Activated CD4-positive, alpha-beta T cell treated with anti-CD3 and anti-CD28 coated beads for 1 hour (primary cell): ENCODE data around the gene TBX2.

Experiments
- DNase-seq: peaks from one replicate; pipeline ENCODE4 v3.0.0-alpha.2; 2020

Gene TBX2

DNA sequence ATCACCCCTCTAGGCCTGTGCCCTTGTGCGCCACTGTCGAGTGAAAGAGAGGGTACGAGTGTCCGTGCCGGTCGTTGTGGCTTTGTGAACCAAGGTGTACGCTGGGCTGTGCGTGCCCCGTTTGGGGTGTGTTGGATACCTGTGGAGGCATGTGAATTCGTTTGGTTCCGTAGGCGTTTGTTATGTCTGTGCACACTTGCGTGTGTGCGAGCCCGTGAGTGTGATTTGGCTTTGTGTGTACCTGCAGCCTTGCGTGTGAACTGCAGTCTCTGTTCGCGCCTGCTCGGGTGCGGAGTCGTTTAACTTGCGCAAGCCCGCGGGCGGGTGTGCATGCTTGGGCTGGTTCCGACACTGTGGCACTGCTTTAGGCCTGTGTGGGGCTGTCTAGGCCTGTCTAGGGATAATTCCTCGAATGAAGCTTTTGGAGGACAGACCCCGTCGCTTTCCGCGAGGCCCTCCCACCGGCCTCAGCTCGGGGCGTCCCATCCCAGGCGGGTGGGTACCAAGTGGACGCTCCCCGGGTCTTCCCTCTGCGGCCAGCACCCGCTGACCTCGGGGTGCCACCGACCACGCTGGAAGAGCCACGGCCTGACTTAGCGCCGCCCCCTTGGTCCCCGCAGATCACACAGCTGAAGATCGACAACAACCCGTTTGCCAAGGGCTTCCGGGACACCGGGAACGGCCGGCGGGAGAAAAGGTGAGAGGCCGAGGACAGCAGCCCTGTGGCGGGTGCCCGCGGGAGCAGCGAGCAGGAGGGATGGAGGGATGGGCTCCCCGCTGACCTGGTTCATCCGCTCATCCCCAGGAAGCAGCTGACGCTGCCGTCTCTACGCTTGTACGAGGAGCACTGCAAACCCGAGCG lies 4.4 kb downstream of the TBX2 start:
- no peak for DNase-seq

DNA sequence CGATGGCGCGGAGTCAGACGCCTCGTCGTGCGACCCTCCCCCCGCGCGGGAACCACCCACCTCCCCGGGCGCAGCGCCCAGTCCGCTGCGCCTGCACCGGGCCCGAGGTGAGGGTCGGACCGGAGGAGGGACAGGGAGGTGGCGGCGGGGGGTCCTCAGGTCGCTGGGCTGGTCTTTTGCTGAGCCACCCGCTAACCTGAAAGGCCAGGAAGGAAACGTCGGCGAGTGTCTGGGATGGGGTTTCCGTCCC lies 4.9 kb downstream of the TBX2 start:
- DNase-seq, result no peak

DNA sequence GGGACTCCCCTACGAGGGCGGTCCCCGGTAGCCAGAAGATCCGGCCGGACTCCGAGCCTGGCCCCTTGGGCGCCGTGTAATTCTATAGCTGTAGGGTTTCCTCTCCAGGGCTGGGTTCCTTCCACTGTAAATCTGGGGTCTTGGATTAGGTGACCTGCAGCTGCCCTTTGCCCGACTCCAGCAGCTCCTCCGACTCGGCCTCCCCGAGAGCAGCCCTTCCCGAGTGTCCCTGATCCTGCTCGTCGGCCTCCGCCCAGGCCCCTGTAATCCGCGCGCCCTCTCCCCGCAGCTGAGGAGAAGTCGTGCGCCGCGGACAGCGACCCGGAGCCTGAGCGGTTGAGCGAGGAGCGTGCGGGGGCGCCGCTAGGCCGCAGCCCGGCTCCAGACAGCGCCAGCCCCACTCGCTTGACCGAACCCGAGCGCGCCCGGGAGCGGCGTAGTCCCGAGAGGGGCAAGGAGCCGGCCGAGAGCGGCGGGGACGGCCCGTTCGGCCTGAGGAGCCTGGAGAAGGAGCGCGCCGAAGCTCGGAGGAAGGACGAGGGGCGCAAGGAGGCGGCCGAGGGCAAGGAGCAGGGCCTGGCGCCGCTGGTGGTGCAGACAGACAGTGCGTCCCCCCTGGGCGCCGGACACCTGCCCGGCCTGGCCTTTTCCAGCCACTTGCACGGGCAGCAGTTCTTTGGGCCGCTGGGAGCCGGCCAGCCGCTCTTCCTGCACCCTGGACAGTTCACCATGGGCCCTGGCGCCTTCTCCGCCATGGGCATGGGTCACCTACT lies 5.5 kb downstream of the TBX2 start:
- no peak for DNase-seq

DNA sequence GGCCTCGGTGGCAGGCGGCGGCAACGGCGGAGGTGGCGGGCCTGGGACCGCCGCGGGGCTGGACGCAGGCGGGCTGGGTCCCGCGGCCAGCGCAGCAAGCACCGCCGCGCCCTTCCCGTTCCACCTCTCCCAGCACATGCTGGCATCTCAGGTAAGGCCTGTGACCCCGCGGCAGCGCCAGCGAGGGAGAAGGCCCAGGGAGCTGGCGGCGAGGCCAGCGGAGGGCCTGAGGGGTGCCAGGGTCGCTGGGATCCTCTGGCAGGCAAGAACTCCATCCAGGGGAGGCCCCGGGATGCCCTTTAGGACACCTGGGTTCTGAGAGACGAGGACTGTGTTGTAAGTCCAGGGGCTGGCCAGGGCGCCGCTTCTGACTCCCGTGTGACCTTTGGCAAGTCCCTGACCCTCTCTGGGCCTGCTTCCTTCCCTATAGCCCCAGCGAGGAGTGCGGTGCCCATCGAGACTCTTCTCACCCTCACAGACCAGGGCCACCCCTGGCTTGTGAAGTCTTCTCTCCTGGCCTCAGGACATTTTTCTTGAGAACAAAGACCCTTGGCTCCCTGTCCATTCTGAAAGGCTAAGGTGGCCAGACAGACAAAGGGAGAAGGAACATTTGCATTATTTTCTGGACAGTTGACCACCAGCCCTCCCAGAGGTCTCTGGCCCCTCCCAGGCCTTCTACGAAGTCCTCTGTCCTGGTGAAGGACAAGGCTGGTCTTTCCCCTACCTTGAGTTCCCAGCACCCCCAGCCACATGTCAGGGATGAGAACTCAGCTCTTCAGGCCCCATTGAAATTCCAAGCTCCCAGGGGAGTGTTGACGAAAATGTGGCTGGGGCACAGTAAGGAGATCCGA lies 6.3 kb downstream of the TBX2 start:
- DNase-seq, result no peak

DNA sequence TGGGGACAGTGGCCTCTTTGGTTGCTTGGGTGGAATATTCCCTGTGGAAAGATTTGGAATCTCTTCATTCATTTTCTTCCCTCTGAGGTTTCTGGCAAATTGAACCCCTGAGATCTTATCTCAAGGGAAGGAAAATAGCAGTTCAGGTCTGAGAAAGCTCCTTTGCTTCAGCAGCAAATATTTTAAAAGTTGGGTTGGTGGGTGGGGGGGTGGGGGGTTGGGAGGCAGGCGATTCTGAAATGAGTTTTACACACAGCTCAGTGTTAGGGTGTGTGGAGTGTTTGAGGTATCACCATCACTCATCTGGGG lies 6.8 kb downstream of the TBX2 start:
- no peak for DNase-seq

DNA sequence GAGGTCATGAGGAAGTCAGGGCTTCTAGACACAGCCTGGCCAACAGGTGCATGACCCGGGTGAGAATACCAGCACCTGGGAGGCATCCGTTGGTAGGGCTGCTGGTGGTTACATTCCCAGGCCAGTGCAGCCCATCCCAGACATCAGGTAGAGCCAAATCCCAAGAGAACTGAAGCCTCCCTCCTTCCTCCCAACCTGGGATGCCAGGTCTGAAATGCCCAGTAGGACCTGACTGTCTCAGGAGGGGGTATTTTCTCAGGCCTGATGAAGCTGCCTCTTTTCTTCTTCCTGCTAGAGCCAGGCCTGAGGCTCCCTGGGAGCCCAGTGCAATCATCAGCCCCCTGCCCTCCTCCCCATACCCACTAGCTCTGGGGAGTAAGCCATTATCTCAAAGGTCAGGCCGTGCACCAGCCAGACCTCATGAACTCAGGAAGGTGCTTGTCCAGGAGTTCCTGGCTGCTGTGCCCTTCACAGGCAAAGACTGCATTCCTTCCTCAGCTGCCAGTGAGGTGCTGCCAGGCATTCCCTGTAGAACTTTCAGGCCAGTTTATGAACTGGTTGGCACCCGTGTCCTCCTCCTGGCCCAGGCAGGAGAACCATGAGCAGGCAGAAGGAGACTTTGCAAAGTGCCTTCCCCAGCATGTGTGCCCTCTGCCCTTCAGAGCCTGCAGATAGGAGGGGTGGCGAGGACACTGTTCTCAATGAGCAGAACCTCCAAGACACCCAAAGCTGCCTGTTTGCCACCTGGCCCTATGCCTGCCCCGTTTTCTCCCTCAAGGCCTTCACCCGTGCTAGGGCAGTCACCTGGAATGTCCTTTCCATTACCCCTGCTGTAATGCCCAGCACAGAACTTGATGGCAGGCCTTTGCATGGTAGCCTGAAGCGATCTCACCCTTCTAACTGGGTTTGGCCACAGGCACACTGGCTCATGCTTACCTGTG lies 7.6 kb downstream of the TBX2 start:
- DNase-seq, result no peak

DNA sequence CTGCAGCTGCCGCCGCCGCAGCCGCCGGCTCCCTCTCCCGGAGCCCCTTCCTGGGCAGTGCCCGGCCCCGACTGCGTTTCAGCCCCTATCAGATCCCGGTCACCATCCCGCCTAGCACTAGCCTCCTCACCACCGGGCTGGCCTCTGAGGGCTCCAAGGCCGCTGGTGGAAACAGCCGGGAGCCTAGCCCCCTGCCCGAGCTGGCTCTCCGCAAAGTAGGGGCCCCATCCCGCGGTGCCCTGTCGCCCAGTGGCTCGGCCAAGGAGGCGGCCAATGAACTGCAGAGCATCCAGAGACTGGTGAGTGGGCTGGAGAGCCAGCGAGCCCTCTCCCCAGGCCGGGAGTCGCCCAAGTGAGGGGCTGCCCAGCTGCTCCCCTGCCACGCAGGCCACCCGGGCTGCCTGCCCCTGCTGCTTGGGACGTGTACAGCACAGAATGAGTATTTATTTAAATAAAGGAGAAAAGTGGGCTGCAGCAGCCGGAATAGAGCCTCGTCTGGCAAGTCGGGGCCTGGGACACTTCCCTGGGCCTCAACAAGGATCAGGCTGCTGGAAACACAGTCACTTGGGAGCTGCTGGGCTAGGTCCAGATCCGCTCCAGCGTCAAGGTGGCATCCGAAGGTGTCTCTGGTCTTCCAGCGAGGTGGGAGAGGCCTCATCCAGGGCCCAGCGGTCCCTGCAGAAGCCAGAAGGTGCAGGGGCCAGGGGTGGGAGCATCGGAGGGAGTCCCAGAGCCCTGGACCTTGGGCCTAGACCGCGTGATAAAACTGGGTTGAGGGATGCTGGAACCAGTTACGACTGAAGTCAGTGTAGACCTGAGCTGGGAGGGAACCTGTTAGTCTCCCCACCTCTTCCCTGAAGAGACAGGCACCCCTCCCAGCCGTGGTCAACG lies 8.8 kb downstream of the TBX2 start:
- peak; percentile 7 for DNase-seq

DNA sequence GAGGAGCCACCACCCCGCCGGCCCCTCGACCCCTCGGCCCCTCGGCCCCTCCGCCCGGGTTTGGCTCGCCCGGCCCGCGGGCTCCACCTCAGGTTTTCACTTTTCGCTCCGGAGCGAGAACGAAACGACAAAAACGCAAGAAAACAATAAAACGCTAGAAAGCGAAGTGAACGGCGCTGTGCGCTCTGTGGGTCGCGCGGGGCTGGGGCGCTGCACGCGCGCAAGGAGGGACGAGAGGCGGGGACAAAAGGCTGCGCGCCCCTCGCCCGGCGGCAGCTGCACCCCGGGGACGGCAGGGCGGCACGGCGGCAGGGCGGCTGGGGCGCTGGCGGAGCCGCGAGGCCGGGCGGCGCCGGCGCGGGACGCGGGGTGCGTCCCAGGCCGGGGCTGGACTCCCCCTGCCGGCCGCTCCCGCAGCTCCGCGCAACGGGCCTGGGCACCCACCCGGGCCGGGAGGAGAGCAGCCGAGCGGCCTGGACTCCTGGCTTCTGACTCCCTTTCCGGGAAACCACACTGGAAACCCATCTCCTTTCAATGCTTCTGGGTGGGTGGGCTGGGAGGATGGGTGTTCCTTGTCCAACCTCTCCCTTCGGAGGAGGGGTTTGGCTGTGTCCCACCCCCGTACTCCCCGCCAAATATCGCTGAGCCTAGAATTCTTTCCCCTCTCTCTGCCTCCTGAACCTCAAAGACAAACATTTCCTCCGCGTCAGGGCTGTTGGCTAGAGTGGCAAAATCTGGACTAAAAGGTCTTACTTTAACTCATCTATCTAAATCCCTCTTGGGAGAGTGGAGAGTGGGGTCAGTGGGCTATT lies 9.9 kb downstream of the TBX2 start:
- peak; percentile 10 for DNase-seq

DNA sequence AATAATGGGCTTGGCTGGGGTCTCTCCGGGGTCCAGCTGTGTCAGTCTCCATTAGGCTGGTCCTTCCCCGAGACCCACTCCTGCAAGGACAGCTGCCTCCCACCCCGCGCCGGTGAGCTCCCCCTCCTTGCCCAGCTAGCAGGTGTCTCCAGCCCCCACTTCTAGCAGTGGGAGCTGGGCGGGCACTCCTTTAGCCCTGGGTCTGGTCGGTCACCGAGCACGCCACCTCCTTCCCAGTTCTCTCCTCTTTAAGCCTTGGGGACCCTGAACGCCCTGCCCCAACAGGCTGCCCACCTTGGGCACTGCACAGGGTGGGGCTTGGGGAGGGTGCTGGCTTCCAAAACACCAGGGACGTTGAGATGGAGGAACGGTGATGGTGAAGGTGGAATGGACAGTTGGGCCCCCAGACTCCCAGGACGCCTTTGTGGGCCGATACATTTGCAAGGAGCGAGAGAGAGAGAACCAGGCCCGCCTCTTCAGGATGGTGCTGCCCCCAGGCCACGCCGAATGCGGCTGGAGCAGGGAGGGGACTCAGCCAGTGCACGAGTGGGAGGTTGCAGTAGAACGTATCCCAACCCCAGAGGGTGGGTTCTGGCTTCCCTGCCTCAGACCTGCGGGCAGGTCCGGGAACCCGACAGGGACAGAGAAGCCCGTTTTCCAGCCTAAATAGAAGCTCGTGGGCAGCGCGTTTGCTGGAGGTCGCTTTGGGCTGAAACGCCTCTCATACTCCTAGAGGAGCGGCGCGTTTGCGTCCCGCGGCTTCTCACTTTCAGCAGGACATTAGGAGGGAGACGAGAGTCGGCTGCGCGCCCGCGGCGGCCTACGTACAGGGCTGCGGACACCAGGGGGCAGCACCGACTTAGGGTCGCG lies 10.7 kb downstream of the TBX2 start:
- DNase-seq, result peak; percentile 56

DNA sequence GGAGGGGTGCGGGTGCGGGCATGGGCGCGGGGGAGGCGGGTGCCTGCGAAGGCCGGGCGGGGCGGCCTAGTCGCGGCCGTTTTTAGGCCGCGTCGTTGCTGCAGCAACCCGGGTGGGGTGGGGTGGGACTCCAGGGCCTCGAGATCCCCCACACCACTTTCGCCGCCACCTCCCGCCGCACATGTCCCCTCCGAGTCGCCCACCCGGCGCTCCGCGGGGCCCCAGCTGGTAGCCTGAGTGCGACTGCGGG lies 11.3 kb downstream of the TBX2 start:
- no peak for DNase-seq

DNA sequence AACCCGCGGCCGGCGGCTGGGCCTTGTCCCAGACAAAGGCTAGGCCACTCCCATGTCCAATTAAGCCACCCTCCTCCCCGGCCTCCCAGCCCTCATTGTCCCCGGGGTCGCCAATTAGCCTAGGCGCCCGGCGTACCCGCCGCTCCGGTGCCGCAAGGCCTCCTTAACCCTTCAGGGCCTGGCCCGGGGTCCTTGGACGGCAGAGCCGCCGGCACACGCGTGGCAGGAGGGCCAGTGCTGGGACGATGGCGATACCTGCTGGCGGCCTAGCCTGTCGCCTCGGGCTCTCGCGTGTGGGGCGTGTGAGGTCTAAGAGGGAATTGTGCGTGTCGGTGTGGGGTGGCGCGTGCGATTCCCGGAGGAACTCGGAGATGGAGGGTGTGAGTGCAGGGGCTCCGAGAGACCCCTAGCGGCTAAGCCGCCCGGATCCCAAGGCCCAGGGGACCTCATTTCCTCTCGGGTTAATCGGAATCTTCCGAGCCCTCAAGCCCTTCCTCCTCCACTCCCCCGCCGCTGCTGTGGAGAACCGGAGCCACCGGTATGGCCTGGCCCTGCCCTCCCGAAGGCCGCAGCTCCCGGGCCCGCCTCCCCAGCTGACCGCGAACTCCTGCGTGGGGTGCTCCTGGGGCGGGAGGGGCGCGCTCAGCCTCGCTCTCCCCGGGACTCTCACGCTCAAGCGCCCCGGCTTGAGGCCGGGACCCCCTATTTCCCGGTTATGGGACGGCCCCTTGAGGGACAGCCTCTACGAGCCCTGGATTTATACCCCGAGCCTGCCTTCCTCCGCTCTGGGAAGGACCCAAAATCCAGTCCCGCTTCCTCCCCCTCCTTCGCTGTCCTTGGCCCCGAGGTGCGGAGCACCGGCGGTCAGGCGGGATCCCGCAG lies 11.9 kb downstream of the TBX2 start:
- DNase-seq, result peak; percentile 9

DNA sequence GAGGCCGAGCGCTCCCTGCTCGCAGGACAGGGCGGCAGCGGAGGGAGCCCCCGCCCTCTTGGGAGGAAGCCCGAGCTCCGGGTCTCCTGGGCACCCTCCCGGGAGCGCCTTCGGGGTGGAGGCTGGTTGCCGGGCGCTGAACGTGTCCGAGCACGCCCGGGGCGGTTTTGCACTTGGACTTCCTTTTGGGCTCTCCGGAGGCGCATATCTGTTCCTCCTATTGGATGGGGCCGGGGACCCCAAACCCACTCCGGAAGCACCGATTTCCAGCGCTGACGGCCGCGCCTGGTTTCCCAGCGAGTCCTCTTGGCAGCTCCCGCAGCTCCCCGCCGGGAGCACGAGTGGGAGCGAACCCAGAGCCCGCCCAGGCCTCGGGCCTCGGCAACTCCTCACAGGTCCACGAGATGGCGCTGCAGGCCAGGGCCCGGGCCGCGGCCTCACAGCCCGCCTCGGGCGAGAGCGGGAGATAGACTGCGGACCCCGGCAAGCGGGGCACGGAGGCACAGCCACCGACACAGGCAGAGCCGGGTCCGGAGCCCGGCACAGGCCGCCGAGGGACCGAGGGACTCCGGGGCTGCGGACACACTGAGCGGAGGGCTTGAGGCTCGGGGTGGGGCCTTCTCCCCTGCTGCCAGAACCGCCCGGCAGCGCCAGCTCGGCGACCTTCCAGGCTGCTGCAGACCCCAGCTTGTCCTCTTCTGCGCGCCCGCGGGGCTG lies 12.7 kb downstream of the TBX2 start:
- peak; percentile 69 for DNase-seq

DNA sequence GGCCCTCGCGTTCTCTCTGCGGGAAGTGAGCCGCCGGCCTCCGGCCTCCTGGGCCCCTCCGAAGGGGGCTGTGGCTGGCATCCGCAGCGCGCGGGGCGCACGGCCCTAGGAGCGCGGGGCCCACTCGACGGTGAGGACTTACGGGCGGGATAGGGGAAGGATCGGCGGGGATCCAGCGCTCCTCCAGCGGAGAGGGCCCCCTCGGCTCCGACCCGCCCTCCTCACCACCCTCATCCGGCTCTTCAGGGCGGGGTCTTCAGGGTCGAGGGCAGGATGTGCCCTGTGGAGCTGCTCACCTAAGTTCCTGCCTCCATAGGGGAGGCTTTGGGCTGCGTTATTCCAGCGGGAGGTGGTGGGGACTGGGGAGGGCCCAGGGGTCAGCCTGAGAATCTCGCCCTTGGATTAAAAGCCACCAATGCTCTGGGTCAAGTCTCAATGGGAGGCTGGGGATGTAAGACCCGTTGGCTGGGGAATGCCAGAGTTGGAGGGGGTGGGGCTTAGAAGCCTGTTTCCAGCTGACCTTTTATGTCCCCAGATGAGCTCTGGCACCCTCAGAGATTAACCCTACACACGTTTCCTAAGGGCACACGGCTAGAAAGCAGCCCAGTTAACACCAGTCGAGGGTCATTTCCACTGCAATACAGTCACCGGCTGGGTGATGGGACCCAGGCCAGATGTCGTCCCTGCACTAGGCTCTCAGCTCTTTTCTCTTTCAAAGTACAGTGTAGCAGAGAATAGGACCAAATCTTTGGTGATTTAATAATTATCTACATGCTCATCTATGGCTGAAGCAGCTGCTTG lies 13.4 kb downstream of the TBX2 start:
- DNase-seq, result no peak

DNA sequence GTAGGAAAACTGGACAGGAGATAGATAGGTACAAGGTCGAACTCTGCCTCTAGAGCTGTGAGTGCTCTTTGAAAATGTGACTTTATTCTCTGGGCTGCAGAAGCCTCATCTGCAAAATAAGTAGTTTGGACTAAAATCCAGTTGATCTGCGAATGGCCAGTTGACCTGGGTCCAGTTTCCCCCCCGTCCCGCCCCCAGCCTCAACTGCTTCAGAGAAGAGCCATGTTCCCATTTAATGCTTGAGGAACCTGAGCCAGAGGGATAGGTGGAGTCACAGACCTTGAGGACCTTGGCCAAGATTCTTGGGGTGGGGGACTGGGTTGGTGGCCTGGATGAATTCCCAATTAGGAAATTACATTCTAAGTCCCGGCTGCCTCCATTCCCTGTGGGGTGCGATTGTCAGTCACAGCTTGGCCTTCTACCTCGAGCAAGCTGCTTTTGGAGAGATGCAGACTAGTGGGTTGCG lies 14.1 kb downstream of the TBX2 start:
- DNase-seq, result no peak

DNA sequence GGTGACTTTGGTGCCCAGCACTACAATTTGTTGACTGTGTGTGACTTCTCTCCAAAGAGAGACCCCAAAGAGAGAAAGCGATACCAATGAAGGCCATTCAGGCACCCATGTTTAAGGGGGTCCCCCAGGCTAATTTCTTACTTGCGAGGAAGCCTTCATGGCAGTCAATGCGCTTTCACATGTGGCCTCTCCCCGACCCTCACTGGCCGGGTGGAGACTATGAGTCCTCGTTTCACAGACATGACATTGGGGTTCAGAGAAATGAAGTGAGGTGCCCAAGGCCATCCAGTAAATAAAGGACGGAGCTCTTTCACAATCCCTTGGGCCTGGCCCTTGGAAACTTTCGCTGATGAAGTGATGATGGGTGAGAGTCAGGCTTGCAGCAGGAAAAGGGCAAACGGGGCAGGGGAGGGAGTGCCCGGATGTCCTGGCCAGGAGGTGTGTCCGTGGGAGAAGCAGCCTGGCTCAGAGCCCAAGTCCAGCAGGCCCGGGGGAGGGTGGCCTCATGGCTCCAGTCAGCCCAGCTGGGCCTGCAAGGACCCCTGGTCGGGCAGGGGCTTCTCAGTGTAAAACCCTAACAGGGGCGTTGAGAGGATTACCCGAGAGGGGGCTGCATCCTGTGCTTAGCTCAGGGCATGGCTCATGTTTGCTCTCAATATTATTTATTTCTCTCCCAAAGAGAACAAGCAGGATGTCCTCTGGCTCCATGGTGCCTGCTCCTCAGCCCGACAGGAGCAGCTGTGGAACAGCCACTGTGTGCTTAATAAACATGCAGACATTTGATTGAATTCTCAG lies 14.7 kb downstream of the TBX2 start:
- DNase-seq, result no peak

DNA sequence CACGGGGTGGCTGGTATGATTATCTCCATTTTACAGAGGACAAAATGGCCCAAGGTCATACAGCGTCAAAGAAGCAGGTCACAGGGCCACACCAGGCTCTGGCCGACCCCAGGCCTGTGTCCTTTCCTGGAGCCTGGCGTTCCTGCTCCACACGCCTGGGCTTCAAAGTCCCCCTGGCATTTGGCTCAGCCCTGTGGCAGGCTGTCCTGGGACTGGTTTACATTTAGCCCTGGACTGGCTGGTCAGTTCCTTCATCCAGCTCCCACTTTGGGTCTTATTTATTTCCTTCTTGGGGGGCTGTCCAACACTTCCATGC lies 15.3 kb downstream of the TBX2 start:
- DNase-seq, result no peak
